Neural crest cell (in vitro differentiated cells): ENCODE results near the gene TRPM1. TPM values are rescaled to one million over a fixed set of nuclear protein-coding genes. Genes with fewer than 3 reads are reported as not detected.

ENCODE experiments used
- DNase-seq: peaks from one replicate; pipeline ENCODE4 v3.0.0; 2021; ENCODE audit warnings: low read depth, mixed read lengths, low spot score
- H3K27ac Mint-ChIP-seq: one replicate; pipeline ENCODE4 v1.8.0; 2021; ENCODE audit warnings: mild to moderate bottlenecking, mixed read lengths; ENCODE audit not compliant: unreplicated experiment
- H3K27me3 Mint-ChIP-seq: 2 replicates; pipeline ENCODE4 v1.8.0; 2021; ENCODE audit warnings: low read depth, mild to moderate bottlenecking, mixed read lengths
- H3K36me3 Mint-ChIP-seq: 2 replicates; pipeline ENCODE4 v1.8.0; 2021; ENCODE audit warnings: low read depth, mild to moderate bottlenecking, mixed read lengths
- H3K4me1 Mint-ChIP-seq: 2 replicates; pipeline ENCODE4 v1.8.0; 2021; ENCODE audit warnings: mixed read lengths
- H3K4me3 Mint-ChIP-seq: one replicate; pipeline ENCODE4 v1.8.0; 2021; ENCODE audit warnings: mild to moderate bottlenecking, mixed read lengths
- H3K9me3 Mint-ChIP-seq: 2 replicates; pipeline ENCODE4 v1.8.0; 2021; ENCODE audit warnings: mixed read lengths
- total RNA-seq: library from RNA; stranded (reverse); gene quantifications from 2 replicates; pipeline ENCODE4 v1.2.1, GENCODE V29; 2021
- TF ChIP-seq, protein P1 (sequence below): fragments of 200-600 bp; sonication (generic); conservative IDR thresholded peaks from 2 replicates; pipeline ENCODE4 v1.5.0; 2021; ENCODE audit warnings: antibody characterized with exemption, mild to moderate bottlenecking

The TRPM1 gene
- total RNA-seq, 1 donor from 2014 or later, result not detected

DNA sequence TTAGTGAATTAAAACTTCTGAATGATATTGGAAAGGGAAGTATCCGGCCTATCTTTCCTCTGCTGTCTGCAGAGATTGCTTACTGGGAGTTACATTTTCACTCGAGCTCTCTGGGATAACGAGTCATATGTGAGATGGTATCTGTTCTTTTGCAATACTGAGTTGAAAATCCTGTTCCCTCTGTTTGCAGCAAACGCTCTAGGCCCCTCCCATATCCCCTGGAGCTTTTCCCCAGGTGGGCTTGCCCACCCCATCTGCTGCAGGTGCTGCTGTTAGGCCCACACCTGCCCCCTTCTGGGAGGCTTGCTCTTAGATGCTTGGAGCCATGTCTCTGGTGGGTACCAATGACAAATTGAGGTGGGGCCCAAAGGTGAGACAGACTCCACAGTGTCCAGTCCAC lies 67.4 kb downstream of the TRPM1 start:
- Mint-ChIP-seq H3K4me3 (no peak overlapping the region), H3K36me3 (no peaks in the 10 kb centered on the region), H3K4me1 (no peaks in the 10 kb centered on the region), H3K27me3 (no peaks in the 10 kb centered on the region), H3K27ac (no peak overlapping the region), H3K9me3 (peaks cover 3% of the 10 kb centered on the region)
- TF ChIP-seq, protein P1, sequence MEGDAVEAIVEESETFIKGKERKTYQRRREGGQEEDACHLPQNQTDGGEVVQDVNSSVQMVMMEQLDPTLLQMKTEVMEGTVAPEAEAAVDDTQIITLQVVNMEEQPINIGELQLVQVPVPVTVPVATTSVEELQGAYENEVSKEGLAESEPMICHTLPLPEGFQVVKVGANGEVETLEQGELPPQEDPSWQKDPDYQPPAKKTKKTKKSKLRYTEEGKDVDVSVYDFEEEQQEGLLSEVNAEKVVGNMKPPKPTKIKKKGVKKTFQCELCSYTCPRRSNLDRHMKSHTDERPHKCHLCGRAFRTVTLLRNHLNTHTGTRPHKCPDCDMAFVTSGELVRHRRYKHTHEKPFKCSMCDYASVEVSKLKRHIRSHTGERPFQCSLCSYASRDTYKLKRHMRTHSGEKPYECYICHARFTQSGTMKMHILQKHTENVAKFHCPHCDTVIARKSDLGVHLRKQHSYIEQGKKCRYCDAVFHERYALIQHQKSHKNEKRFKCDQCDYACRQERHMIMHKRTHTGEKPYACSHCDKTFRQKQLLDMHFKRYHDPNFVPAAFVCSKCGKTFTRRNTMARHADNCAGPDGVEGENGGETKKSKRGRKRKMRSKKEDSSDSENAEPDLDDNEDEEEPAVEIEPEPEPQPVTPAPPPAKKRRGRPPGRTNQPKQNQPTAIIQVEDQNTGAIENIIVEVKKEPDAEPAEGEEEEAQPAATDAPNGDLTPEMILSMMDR, result no peak
- DNase-seq, result no peak

- Mint-ChIP-seq H3K27ac (no peak overlapping the region), H3K27me3 (no peaks in the 10 kb centered on the region), H3K36me3 (no peaks in the 10 kb centered on the region), H3K9me3 (peaks cover 3% of the 10 kb centered on the region), H3K4me1 (no peaks in the 10 kb centered on the region), H3K4me3 (no peak overlapping the region)
- DNase-seq, result no peak
- TF ChIP-seq, protein P1, result no peak
Observed at GRCh38 chr15:31032961-31033371, 68.6 kb downstream of the TRPM1 start.

GRCh38 chr15:31031471-31032067 lies 70.0 kb downstream of the TRPM1 start:
- Mint-ChIP-seq H3K4me1 (no peaks in the 10 kb centered on the region), H3K27ac (no peak overlapping the region)
- no peak for DNase-seq

DNA sequence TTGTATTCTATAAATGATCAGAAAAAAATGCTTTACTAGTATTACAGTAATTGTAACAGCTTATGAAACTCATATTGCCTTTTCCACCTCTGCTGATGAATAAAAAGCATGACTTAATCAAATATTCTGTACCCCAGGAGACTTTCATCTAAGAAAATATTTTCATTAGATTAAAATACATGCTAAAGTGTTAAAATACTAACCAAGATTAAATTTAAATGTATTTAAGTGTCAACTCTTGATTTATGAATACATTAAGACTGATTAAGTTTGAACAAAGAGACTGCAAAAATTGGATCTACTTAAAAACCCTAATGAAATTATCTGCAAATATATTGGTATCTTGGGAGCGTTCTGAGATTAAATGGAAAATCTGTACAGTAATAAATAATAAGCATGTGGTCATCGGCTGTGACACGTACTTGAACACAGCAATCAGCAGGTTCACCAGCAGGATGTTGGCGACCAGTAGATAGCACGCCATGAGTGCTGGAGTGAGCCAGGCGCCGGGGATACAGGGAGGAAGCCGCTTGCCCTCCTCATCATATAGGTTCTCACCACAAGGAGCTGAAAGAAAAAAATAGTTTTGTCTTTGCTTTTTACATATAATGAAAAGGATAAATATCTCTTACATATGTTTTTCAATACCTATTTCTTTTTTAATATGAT lies 73.5 kb downstream of the TRPM1 start:
- Mint-ChIP-seq H3K9me3 (peaks cover 3% of the 10 kb centered on the region), H3K4me3 (no peak overlapping the region), H3K27me3 (no peaks in the 10 kb centered on the region), H3K4me1 (no peaks in the 10 kb centered on the region), H3K27ac (no peak overlapping the region), H3K36me3 (no peaks in the 10 kb centered on the region)
- no peak for DNase-seq
- TF ChIP-seq, protein P1, result no peak

More at GRCh38 chr15:31031471-31032067, 70.0 kb downstream of the TRPM1 start:
- TF ChIP-seq, protein P1, result no peak
- Mint-ChIP-seq H3K4me3 (no peak overlapping the region), H3K9me3 (peaks cover 3% of the 10 kb centered on the region), H3K36me3 (no peaks in the 10 kb centered on the region), H3K27me3 (no peaks in the 10 kb centered on the region)

DNA sequence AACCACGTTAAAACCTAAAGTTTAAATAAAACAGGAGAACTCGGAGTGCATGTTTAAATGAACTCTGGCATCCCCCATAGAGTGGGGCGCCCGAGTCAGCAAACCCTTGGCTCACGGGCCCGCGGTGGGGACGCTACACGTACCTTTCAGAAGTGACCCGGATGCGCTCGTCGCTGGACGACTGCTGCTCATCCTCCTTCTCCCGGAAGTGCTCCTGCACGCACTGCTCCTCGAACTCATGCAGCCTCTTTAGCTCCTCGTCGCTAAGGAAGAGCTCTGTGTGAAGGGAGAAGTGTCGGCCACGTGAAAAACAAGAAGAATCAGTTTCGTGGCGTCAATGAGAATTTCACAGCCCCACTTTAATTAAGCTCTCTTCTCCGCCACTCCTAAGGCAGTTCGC lies 75.5 kb downstream of the TRPM1 start:
- no peaks in the 10 kb centered on the region for H3K36me3 Mint-ChIP-seq
- no peak overlapping the region for H3K4me3 Mint-ChIP-seq
- peak overlapping the region; percentile 43 for H3K27ac Mint-ChIP-seq
- DNase-seq, result no peak
- TF ChIP-seq, protein P1, result no peak
- no peaks in the 10 kb centered on the region for H3K4me1 Mint-ChIP-seq
- no peaks in the 10 kb centered on the region for H3K9me3 Mint-ChIP-seq
- no peaks in the 10 kb centered on the region for H3K27me3 Mint-ChIP-seq
